C1 segment of cervical spinal cord (tissue), 14 donors: ENCODE measurements around the gene PIP5K1C.

Source experiments
- DNase-seq, 14 donors: peaks; one replicate each; lab custom pipeline; 2025; lab: John Stamatoyannopoulos, UW

PIP5K1C gene

DNA sequence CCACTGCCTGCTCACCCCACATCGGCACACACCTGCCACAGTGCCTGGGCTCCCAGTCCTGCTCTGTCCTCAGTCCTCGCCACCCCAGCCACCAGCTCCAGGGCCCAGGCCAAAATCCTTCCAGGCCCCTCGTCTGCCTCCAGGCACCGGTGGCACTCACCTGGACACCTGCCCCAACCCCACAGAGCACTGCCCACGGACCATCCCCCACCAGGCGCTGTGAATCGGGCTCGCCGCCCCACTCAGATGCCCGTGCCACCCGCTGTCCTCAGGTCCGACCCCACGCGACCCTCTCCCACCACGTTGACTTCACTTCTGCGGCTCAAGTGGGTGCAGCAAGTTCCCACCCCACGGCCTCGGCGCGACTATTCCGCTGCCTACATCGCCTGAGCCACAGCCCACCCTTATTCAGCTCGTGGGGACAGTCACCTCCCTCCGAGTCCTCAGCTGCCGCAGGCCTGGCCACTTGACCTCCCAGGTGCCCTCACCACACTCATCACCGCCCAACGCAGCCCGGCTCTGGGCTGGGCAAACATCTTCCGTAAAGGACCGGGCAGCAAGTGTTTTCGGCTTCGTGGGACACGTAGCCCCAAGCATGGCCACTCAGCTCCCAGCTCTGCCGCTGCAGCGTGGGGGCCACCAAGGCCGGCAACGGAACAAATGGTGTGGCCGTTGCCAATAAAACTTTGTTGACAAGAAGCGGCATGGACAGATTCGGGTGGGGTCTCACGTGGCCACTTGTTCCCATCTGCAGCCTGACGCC lies 5.7 kb downstream of the PIP5K1C start:
- DNase-seq = no peak

DNA sequence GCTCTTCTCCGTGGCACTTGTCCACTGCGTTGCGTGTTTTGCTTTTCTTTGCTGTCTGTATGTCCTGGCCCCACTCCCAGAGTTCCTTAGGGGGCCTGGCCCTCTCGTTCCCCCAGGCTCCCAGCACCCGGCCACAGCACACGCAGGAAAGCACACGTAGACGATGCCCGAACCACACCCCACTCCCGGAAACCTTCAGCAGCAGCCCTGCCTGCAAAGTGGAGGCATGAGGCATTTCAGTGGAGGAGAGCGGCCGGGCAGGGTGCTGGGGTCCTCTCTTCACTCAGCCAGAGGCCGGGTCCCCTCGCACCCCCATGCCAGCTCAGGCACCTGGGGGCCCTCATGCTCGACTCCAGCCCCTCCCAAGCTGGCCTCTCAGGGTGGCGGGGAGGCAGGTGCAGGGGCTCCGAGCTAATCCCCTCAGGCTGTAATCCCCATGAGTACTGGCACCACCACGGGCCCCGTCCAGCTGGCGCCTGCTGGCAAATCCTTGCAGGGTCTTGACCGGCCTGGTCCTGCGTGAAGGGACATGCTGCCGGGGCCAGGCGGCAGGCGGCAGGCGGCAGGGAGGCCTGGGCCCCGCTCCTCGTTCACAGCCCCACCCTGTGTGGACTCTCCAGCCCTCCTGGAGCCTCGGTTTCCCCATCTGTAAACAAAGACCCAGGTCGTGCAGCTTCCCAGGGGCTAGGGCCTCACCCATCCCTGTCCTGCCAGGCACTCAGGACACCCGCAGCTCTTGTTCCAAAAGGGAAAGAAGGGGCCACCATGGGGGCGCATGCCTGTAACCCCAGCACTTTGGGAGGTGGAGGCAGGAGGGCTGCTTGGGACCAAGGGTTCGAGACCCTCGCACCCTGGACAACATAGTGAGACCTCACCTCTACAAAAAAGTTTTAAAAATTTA lies 7.0 kb downstream of the PIP5K1C start:
- peak in 1 of 14 donors; percentile 30 for DNase-seq

DNA sequence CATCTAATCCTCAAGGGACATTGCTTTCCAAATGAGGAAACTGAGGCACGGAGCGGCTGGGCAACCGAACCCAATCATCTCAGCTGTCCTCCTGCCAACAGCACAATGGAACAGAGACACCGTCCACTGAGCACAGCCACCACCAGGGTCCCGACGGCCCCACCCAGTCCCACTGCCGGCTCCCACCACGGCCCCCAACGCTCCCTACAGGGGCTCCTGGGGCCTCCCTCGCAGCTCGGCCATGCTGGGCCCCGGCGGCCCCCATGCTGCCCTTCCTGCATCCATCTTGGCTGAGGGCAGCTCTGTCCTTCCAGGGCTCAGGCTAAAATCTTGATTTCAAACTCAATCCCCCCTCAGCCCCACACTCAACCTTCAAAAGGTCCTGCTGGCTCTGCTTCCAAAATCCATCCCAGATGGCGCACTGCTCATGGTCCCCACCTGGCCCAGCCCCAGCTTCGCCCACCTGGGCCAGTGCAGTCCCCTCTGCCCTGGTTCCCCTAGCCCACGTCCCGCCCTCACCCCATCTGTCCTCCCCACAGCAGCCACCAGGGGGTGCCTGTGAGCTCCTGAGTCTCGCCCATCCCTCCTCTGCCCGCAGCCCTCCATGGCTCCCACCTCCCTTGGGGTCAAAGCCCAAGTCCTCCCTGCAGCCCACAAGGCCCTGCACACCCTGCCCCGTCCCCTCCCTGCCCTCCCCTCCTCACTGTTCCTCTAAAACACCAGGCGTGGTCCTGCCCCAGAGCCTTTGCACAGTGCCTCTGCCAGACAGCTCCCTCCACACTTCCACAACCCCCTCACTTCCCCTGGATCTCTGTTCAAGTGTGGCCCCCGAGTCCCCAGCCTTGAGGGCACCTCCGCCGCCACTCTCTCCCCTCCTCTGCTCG lies 7.9 kb downstream of the PIP5K1C start:
- no peak for DNase-seq

DNA sequence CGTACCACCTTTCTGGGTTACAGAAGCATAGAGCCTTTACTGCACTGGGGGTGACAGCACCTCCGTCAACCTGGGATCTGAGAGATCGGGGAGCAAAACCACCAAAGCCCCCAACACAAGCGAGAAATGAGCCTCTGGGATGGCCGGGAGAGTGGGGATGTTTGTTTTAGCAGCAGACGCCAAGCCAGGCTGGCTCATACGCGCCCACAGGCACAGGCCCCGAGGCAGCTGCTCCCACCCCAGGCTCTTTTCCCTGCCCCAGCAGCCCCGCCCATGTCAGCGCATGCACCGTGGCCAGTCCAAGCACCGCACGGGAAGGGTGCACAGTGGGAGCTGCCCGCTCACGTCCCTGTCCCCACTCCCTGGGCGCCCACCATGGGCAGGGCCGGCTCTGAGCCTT lies 8.5 kb downstream of the PIP5K1C start:
- no peak for DNase-seq

DNA sequence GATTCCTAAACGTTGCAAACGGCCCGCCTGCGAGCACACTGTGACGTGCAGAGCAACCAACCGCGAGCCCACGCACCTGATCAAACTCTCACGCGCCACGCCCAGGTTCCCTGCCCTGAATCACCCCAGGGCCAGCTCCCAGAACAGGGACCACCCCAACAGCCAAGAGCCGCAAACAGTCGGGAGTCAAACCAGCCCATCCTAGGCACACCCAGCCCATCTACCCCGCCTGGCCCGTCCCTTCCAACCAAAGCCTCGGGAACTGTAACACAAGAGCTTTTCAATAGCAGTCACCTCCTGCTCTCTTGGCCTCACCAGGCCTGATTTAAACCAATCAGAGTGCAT lies 8.9 kb downstream of the PIP5K1C start:
- DNase-seq = no peak

DNA sequence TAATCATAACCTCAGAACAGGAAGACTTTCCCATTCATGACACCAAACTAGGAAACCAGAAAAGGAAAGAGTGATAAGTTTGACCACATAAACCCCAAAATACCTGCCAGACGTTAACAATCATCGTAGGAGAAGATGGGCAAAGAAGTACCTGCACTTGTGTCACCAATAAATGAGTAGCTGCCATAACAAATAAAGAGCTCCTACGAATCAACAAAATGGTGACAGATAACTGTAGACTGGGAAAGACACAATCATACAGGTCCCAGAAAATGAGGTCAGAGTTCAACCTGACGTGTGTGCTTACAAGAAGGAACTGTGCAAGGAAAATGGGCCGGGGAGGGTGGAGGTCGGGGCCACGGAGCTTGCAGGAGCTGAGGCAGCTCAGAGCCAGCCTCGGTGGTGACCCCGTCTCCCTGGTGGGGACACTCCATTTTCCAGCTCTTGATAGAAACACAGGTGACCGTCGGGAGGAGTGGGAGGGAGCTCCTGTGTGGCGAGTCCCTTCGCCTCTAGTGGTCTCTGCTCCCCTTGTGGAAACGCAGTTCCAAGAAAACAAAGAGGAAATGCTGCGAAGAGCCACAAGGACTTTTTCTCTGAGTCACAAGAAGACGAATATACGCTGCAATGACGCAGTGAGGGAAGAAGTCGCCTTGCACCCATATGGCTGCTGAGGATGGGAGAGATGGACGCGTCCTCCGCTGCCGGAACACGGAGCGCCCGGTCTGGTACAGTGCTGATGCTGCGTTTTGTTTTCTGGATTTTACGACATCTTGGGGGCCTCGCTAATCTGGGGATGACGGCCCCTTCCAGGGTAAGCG lies 9.5 kb downstream of the PIP5K1C start:
- no peak for DNase-seq

DNA sequence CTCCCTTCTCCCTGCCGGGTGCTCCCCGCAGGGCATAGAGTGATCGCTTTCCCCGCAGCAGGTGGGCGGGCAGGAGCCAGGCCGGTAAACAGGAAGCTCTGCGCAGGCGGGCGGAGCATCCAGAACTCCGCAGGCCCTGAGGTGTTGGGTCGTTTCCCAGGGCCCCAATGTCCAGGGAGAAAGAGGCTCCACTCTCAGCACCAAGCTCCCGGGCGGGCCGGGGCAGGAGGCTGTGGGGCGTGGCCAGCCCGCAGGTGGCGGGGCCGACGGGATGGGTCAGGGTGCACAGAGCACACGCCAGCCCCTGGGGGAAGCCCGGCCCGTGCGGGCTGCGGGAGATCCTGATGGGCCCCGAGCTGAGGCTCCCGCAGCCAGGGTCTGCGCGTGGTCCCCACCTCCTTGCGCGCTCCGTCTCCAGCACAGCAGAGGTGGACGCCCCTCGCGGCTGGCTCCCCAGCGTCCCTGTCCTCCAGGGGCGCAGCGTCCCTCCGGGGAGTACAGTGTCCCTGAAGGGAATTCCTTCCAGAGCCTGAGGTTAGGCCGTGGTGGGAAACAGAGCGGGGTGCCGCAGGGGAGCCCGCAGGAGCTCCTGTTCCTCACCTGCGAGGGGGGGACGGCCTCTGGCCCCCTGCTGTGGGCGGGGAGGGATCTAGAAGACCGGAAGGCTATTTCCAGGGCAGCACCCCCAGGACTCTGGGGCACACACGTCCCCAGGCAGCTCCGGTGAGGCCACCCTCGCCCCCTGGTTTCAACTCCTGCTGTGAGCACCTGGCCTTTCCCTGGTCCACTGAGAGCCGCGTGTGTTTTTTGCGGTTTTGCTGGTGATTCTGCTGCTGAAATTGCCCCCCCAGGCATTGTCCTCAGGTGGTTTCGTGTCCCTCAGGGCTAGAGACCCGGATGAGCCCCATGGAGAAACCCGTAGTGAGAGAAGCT lies 12.2 kb downstream of the PIP5K1C start:
- DNase-seq = peak in 1 of 14 donors; percentile 77

DNA sequence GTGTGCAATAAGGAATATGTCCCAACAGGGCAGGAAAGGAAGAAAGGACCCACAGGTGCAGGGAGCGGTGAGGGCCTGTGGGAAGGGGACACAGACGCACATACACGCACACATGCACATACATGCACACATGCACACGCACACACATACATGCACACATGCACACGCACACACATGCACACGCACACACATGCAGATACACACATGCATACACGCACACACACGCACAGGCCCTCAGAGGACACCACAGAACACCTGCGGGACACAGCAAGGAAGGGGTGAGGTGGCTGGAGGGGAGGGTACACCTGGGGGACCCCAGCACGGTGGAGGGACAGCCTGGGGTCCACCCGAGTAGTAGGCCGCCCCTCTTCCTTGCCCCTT lies 12.9 kb downstream of the PIP5K1C start:
- no peak for DNase-seq

DNA sequence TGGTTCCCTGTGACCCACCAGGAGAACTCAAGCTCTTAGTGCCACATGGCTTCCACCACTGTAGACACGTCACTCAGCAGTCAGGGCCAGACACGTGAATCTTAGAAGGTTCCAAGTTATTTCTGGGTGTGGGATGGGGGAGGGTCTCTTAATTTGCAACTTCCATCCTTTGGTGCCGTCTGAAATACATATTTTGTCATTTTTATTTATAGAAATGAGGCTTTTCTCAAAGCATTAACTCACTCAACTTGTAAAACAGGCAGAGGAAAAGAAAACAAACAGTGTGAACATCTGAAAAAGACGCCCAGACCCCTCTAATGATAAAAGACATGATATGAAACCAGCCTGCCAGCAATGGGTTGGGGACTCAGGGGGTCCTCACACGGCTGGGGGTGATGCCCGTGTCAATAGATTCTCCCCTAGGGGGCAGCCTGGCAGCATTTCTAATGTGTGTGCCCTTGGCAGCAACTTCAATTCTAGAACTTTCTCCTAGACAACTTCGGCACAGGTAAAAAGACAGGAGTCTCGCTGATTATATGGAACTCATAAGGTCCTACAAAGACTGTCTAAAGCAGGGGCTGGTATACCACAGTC lies 15.4 kb downstream of the PIP5K1C start:
- no peak for DNase-seq

DNA sequence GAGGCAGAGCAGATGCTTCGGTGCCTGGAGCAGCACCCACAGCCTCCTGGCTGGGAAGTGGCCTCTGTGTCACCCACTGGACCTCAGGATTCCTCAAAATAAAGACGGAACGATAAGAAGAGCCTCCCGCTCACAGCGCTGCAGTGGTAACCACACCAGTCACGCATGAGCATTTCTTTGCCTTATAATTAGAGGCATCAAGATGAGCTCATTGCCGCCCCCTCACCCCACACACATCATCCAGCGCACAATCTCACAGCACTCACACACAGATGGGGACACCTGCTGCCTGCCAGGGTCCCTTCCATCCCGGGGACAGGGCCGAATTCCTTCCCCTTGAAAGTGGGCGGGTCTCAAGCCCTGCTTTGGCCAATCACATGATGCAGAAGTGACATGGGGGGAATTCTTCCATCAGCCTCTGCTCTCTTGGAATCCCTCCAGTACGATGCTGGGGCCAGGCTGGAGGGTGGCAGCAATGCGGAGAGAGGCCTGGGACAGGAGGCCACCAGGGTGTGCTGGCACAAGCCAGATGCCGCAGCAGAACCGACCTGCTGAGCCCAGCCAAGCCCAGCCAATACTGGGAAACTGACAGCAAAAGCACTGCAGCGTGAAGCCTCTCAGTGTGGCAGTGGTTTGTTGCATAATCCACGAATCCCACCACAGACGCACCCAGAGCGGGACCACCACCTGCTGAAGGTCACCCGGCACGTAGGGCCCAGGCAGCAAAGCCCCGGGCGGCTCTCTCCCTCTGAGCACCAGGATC lies 16.0 kb downstream of the PIP5K1C start:
- no peak for DNase-seq

DNA sequence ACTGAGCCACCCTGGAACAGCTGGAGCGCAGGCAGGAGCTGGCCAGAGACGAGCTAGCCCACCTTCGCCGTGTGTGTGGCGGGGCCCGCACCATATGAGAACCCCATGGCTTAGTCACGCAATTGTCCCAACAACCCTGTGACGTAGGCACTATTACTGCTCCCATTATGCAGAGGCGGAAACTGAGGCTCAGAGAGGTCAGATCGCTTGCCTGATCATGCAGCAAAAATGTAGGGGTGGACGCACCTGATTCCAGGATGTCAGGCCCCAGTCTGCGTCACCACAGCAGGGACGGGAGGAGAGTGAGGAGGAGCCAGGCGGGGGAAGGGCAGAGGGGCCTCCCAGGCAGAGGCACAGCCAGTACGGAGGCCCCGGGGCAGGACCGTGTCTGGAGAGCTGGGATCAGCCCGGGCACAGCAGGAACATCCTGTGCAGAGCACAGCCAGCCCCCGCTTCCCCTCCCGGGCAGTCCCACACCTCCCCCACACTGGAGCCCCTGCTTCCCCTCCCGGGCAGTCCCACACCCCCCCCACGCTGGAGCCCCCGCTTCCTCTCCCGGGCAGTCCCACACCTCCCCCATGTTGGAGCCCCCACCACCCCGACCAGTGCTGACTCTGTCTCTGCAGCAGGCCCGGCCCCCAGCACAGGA lies 16.7 kb downstream of the PIP5K1C start:
- DNase-seq = no peak

DNA sequence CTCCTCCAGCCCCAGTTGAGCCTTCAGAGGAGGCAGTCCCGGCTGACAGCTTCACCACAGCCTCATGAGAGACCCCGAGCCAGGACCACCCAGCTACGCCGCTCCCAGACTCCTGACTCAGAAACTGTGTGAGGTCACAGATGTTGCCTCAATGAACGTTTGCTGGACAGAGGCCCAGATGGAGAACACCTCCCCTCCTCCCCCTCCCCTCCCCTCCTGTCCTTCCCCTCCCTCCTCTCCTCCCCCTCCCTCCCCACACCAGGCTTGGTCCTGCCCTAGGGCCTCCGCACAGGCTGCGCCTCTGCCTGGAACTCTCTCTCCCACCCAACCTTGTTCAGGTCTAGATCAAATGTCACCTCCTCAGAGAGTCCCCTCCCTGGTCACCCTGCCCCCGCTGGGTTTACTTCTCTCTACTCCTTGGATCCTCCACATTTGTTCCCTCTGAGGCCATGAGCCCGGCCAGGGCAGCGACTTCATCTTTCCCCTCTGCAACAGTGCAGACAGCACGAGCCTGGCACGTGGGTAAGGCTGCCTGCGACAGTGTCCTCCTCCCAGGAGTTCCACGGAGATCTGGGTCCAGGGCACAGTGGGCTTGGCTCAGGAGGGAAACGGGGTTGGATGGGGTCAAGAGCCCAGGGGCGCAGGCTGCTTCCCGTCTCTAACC lies 17.4 kb downstream of the PIP5K1C start:
- DNase-seq = no peak

DNA sequence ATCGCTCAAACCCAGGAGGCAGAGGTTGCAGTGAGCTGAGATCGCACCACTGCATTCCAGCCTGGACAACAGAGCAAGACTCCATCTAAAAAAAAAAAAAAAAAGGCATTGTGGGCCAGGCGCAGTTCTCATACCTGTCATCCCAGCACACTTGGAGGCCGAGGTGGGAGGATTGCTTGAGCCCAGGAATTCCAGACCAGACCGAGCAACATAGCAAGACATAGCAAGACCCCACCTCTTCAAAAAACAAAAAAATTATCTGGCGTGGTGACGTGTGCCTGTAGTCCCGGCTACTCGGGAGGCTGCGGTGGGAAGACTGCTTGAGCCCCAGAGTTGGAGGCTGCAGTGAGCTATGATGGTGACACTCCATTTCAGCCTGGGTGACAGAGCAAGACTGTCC lies 18.0 kb downstream of the PIP5K1C start:
- no peak for DNase-seq

DNA sequence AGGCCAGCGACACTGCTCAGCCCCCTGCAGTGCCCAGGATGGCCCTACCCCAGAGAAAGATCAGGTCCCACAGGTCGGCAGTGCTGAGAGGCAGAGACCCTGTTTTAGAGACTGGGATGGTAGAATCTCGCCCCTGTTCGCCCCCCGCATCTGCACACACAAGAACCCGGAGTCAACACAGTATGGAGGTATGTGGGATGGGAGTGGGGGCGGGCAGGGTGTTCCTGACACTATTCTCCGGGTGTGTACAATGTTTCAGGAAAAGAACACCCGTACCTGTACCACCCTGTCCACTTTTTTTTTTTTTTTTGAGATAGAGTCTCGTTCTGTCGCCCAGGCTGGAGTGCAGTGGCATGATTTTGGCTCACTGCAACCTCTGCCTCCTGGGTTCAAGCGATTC lies 19.3 kb downstream of the PIP5K1C start:
- no peak for DNase-seq

DNA sequence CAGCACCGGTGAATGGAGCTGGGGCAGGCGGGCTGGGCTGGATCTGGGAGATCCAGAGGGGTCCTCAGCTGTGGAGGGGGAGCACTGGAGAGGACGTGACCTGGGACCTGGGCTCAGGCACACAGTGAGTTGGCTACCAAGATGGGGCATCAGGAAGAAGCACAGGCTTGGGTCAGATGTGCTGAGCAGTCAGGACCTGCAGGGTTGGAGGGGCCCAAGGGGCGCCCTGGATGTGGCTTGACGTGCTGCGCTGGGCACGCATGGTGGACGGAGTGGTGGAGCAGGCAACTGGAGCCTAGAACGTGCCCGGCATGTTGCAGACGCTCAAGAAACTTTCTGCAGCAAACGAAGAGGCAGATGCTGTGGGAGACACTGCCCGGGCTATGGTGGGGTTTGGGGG lies 20.7 kb downstream of the PIP5K1C start:
- no peak for DNase-seq

DNA sequence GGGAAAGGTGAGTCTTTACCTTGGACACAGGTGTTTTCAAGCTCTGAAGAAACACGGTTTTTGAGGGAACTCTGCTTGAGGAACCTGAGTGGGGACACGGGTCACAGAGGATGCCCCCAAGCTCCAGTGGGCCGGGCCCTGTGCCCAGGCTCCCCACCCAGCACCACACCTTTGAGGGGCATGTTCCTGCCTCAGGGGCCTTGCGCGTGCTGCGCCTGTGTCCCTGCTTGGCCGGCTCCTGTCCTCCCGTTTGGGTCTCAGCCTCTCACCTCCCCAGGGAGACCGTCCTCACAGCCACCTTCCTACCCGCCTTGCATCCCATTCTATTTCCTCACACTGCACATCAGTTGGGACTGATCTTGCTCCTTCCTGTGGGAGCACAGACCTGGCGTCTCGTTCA lies 21.1 kb downstream of the PIP5K1C start:
- DNase-seq = no peak

DNA sequence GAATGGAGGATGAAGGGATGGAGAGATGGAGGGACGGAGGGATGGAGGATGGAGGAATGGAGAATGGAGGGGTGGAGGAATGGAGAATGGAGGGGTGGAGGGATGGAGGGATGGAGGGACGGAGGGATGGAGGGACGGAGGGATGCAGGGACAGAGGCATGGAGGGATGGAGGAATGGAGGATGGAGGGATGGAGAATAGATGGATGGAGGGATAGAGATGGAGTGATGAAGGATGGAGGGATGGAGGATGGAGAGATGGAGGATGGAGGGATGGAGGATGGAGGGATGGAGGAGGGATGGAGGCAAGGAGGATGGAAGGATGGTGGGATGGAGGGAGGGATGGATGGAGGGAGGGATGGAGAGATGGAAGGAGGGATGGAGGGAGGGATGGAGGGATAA lies 22.1 kb downstream of the PIP5K1C start:
- no peak for DNase-seq
